HepG2 (cell line): ENCODE results near the gene ABCF1. TPM values are rescaled to one million over a fixed set of nuclear protein-coding genes. Genes with fewer than 3 reads are reported as not detected.

Source experiments
- CEBPB ChIP-seq: IDR thresholded peaks from 2 replicates; pipeline ENCODE4 v1.6.1; 2011; ENCODE audit warnings: low read depth, low read length, improper control_type of control experiment, borderline replicate concordance
- CHD2 ChIP-seq: IDR thresholded peaks from 2 replicates; pipeline ENCODE4 v1.6.1; 2011; ENCODE audit warnings: low read depth, low read length, improper control_type of control experiment
- CHD4 ChIP-seq: fragments of 200-600 bp; sonication (generic); IDR thresholded peaks from 2 replicates; pipeline ENCODE4 v1.7.0; 2017; ENCODE audit warnings: mild to moderate bottlenecking, low read length, borderline replicate concordance
- DRAP1 ChIP-seq: IDR thresholded peaks from 2 replicates; pipeline ENCODE4 v1.6.1; 2016; ENCODE audit warnings: missing genetic modification reagents, missing compliant biosample characterization
- ISL2 ChIP-seq: sonication (generic); formaldehyde crosslinking; IDR thresholded peaks from 2 replicates; pipeline ENCODE4 v1.5.0; 2020; ENCODE audit warnings: missing genetic modification reagents
- KDM5B ChIP-seq: sonication (generic); formaldehyde crosslinking; IDR thresholded peaks from 2 replicates; pipeline ENCODE4 v1.4.0; 2020; ENCODE audit warnings: missing genetic modification reagents, mild to moderate bottlenecking, borderline replicate concordance
- MEF2D ChIP-seq: sonication (generic); formaldehyde crosslinking; IDR thresholded peaks from 2 replicates; pipeline ENCODE4 v1.5.1; 2020; ENCODE audit warnings: mild to moderate bottlenecking, missing genetic modification reagents
- MTA3 ChIP-seq: sonication (generic); formaldehyde crosslinking; IDR thresholded peaks from 2 replicates; pipeline ENCODE4 v1.4.0; 2020; ENCODE audit warnings: missing genetic modification reagents
- NRL ChIP-seq: sonication (generic); formaldehyde crosslinking; IDR thresholded peaks from 2 replicates; pipeline ENCODE4 v1.5.0; 2020; ENCODE audit warnings: missing genetic modification reagents, mild to moderate bottlenecking, moderate library complexity, borderline replicate concordance
- PATZ1 ChIP-seq: sonication (generic); formaldehyde crosslinking; IDR thresholded peaks from 2 replicates; pipeline ENCODE4 v1.4.0; 2020; ENCODE audit warnings: missing genetic modification reagents
- POLR2G ChIP-seq: fragments of 200-400 bp; formaldehyde crosslinking; IDR thresholded peaks from 2 replicates; pipeline ENCODE4 v1.6.1; 2018; ENCODE audit warnings: mild to moderate bottlenecking, low read depth, low read length, moderate library complexity
- RBM39 ChIP-seq: fragments of 200-400 bp; formaldehyde crosslinking; IDR thresholded peaks from one replicate; pipeline ENCODE4 v1.6.1; 2018; ENCODE audit warnings: antibody characterized with exemption, mild to moderate bottlenecking, low read depth, low read length; ENCODE audit not compliant: poor library complexity, severe bottlenecking
- SP2 ChIP-seq: sonication (generic); formaldehyde crosslinking; IDR thresholded peaks from 2 replicates; pipeline ENCODE4 v1.5.1; 2020; ENCODE audit warnings: mild to moderate bottlenecking, missing genetic modification reagents
- SPEN ChIP-seq: sonication (generic); formaldehyde crosslinking; IDR thresholded peaks from 2 replicates; pipeline ENCODE4 v1.5.1; 2020; ENCODE audit warnings: low read depth, mild to moderate bottlenecking, missing genetic modification reagents
- ZGPAT ChIP-seq: IDR thresholded peaks from 2 replicates; pipeline ENCODE4 v1.6.1; 2016; ENCODE audit warnings: mild to moderate bottlenecking
- ZNF121 ChIP-seq: sonication (generic); formaldehyde crosslinking; IDR thresholded peaks from 2 replicates; pipeline ENCODE4 v1.5.0; 2020; ENCODE audit warnings: mild to moderate bottlenecking, missing genetic modification reagents
- ZNF253 ChIP-seq: sonication (generic); formaldehyde crosslinking; IDR thresholded peaks from 2 replicates; pipeline ENCODE4 v1.8.0; 2022; ENCODE audit warnings: mild to moderate bottlenecking, missing genetic modification reagents, borderline replicate concordance
- ZNF275 ChIP-seq: sonication (generic); formaldehyde crosslinking; IDR thresholded peaks from 2 replicates; pipeline ENCODE4 v1.8.0; 2022; ENCODE audit warnings: missing genetic modification reagents, mild to moderate bottlenecking, inconsistent platforms, borderline replicate concordance
- ZNF496 ChIP-seq: sonication (generic); formaldehyde crosslinking; IDR thresholded peaks from 2 replicates; pipeline ENCODE4 v1.8.1; 2023; ENCODE audit warnings: mild to moderate bottlenecking, moderate library complexity, missing genetic modification reagents; ENCODE audit not compliant: insufficient replicate concordance
- ZNF678 ChIP-seq: sonication (generic); formaldehyde crosslinking; IDR thresholded peaks from 2 replicates; pipeline ENCODE4 v1.4.0; 2020; ENCODE audit warnings: mild to moderate bottlenecking, missing genetic modification reagents
- ZNF768 ChIP-seq: sonication (generic); formaldehyde crosslinking; IDR thresholded peaks from 2 replicates; pipeline ENCODE4 v1.4.0; 2020; ENCODE audit warnings: missing genetic modification reagents
- polyA plus RNA-seq, 8 experiments: library from polyadenylated mRNA; depleted of rRNA in 3 of 8; stranded (reverse) in 7 of 8; unstranded in 1 of 8; fragments of >200 nt; fragmentation: Illumina TruSeq in 4 of 8; extraction: Trizol in 4 of 8; gene quantifications; 2 replicates each; pipeline versions ENCODE4 v1.2.1 to v1.2.3, GENCODE V29; 2011 to 2016; ENCODE audit warnings: low read depth in 4 of 8, missing spikeins in 1 of 8, mixed read lengths in 1 of 8; ENCODE audit not compliant: insufficient read depth in 1 of 8
- total RNA-seq, 5 experiments: library from RNA; depleted of rRNA; stranded (reverse); fragments of >200 nt; fragmentation: Illumina TruSeq; extraction: Trizol; gene quantifications; 2 replicates each; pipeline ENCODE4 v1.2.3, GENCODE V29; 2016; ENCODE audit warnings: low read depth in 1 of 5

The ABCF1 gene
- total and polyA plus RNA-seq, 2 of the 13 experiments (the other 11 are each of a cell fraction or from before 2014, with no cell fraction given), result 25.4 to 98.9 TPM

- TF ChIP-seq RBM39 (no peak), PATZ1 (CRISPR knock-in tag) (peak; percentile 95), ZNF768 (no peak; the same call in 1 of the 2 replicates), ISL2 (CRISPR knock-in tag) (peak; percentile 49; the same call in 1 of the 2 replicates), MEF2D (no peak), CEBPB (peak; percentile 35; the same call in 1 of the 2 replicates), CHD2 (no peak; the same call in 1 of the 2 replicates), NRL (CRISPR knock-in tag) (no peak; the same call in 1 of the 2 replicates), ZGPAT (CRISPR knock-in tag) (peak; percentile 76), ZNF253 (peak; percentile 92; the same call in 1 of the 2 replicates), SPEN (peak; percentile 31), DRAP1 (CRISPR knock-in tag) (peak; percentile 94), ZNF275 (CRISPR knock-in tag) (0 out of 2 replicates have a peak, but pooled peaks have one; percentile 25), POLR2G (peak; percentile 33; the same call in 1 of the 2 replicates), ZNF121 (CRISPR knock-in tag) (no peak), MTA3 (CRISPR knock-in tag) (no peak), KDM5B (CRISPR knock-in tag) (peak; percentile 63), ZNF496 (CRISPR knock-in tag) (no peak), ZNF678 (no peak), SP2 (CRISPR knock-in tag) (no peak; the same call in 1 of the 2 replicates), CHD4 (0 out of 2 replicates have a peak, but pooled peaks have one; percentile 58)
These were observed 15.0 kb upstream of the ABCF1 start, which contains the start of gene GNL1 (continued) for GRCh38 chr6:30556066-30556905.
